ENCODE measurements around the gene PCP4L1. TPM values are rescaled to one million over a fixed set of nuclear protein-coding genes. Genes with fewer than 3 reads are reported as not detected.

The PCP4L1 gene
- total and polyA plus RNA-seq, 4 donors, result 3.6 to 9.3 (median 6.3) TPM

DNA sequence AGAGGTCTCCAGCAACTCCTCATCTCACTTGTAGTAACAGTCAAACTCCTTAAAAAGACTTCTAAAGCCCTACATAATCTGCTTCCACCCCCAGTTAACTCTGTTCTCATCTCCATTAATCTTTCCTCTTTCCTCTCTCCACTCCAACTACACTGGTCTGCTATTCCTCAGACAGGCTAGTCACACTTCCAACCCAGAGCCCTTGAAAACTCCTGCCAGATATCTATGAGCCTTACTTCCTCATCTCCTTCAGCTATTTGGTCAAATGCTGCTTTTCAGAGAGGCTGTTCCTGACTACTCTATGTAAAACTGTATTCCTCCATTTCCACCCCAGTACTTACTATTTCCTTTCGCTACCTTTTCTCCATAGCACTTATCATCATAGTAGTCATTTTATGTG, 24.4 kb downstream of the PCP4L1 start:
- Histone ChIP-seq H3K27ac (ENCODE audit: low read depth in 1 of 2, low read length in 1 of 2) (no peak overlapping the region), H3K4me1 (ENCODE audit: control insufficient read depth in 5 of 5, insufficient read depth in 5 of 5, low read length in 5 of 5) (no peaks in the 10 kb centered on the region), H3K4me3 (no peak overlapping the region), H3K36me3 (ENCODE audit: control insufficient read depth in 4 of 4, insufficient read depth in 4 of 4, low read length in 4 of 4) (no peaks in the 10 kb centered on the region), H3K9ac (ENCODE audit: insufficient read depth in 1 of 2, low read length in 2 of 2) (no peak overlapping the region), H3K27me3 (ENCODE audit: control insufficient read depth in 3 of 3, insufficient read depth in 3 of 3, low read length in 2 of 3) (no peaks in the 10 kb centered on the region), H3K9me3 (ENCODE audit: control insufficient read depth in 4 of 4, insufficient read depth in 3 of 4, low read length in 3 of 4) (no peaks in the 10 kb centered on the region)
- DNase-seq (no peak), ATAC-seq (ENCODE audit: insufficient read depth, low FRiP score) (no peak)
- 95 to 97% methylated on average over 1 of the region's 1 CpG for WGBS, 2 donors
- TF ChIP-seq, protein P1, sequence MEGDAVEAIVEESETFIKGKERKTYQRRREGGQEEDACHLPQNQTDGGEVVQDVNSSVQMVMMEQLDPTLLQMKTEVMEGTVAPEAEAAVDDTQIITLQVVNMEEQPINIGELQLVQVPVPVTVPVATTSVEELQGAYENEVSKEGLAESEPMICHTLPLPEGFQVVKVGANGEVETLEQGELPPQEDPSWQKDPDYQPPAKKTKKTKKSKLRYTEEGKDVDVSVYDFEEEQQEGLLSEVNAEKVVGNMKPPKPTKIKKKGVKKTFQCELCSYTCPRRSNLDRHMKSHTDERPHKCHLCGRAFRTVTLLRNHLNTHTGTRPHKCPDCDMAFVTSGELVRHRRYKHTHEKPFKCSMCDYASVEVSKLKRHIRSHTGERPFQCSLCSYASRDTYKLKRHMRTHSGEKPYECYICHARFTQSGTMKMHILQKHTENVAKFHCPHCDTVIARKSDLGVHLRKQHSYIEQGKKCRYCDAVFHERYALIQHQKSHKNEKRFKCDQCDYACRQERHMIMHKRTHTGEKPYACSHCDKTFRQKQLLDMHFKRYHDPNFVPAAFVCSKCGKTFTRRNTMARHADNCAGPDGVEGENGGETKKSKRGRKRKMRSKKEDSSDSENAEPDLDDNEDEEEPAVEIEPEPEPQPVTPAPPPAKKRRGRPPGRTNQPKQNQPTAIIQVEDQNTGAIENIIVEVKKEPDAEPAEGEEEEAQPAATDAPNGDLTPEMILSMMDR (IDR thresholded peaks at IDR 0.05; ENCODE audit: control extremely low read depth, extremely low read depth), result no peak

DNA sequence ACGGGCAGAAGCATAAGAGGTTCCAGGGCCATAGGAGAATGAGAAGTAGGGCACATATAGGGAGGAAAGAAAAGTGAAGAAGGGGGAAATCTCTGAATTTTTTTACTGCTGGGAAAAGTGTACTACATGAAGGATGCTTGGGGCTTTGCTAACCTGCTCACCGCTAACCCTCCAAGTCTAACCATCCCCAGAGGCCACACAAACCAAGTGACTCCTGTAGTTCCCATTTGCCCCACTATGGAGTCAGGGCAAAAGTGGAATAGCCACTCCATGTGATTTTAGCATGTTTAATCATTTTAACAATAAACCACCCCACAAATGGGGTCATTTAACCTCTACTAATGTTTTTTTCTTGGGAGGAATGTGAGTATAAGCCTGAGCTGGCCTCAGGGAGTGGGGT, 26.6 kb downstream of the PCP4L1 start:
- no peak overlapping the region for H3K4me3 ChIP-seq

DNA sequence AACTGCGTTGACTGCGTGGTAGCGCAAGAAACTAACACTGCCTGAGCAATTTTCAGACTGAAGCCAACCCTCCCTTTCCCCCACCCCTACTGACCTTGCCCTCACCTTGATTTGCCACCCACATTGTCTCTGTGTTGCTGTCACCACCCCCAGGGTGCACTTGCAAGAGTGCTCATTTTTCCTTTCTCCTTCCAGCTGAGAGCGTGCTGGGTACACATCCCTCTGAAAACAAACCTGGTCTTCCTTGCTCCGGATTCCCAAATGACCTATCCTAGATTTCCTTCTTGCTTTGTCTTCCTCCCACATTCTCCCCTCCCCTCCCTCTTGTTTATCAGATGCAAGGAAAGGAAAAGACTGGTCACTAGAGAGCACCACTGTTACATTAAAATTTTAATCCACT, 27.0 kb downstream of the PCP4L1 start:
- TF ChIP-seq, protein P1 (IDR thresholded peaks at IDR 0.05; ENCODE audit: control extremely low read depth, extremely low read depth), result no peak
- Histone ChIP-seq H3K9me3 (ENCODE audit: control insufficient read depth in 4 of 4, insufficient read depth in 3 of 4, low read length in 3 of 4) (no peaks in the 10 kb centered on the region), H3K9ac (ENCODE audit: insufficient read depth in 1 of 2, low read length in 2 of 2) (no peak overlapping the region), H3K4me1 (ENCODE audit: control insufficient read depth in 5 of 5, insufficient read depth in 5 of 5, low read length in 5 of 5) (no peaks in the 10 kb centered on the region), H3K4me3 (no peak overlapping the region), H3K27me3 (ENCODE audit: control insufficient read depth in 3 of 3, insufficient read depth in 3 of 3, low read length in 2 of 3) (no peaks in the 10 kb centered on the region), H3K27ac (ENCODE audit: low read depth in 1 of 2, low read length in 1 of 2) (no peak overlapping the region), H3K36me3 (ENCODE audit: control insufficient read depth in 4 of 4, insufficient read depth in 4 of 4, low read length in 4 of 4) (no peaks in the 10 kb centered on the region)
- ATAC-seq (ENCODE audit: insufficient read depth, low FRiP score) (no peak), DNase-seq (no peak)
- WGBS, 2 donors, result 70 to 81% methylated on average over 5 of the region's 5 CpGs

More for the DNA sequence above, 26.6 kb downstream of the PCP4L1 start:
- ATAC-seq (ENCODE audit: insufficient read depth, low FRiP score), result no peak
- WGBS, 2 donors, result 92 to 96% methylated on average over 2 of the region's 2 CpGs
- no peak overlapping the region for H3K9ac ChIP-seq (ENCODE audit: insufficient read depth in 1 of 2, low read length in 2 of 2)
- H3K27me3 ChIP-seq (ENCODE audit: control insufficient read depth in 3 of 3, insufficient read depth in 3 of 3, low read length in 2 of 3), result no peaks in the 10 kb centered on the region
- H3K9me3 ChIP-seq (ENCODE audit: control insufficient read depth in 4 of 4, insufficient read depth in 3 of 4, low read length in 3 of 4), result no peaks in the 10 kb centered on the region
- H3K36me3 ChIP-seq (ENCODE audit: control insufficient read depth in 4 of 4, insufficient read depth in 4 of 4, low read length in 4 of 4), result no peaks in the 10 kb centered on the region
- TF ChIP-seq, protein P1 (IDR thresholded peaks at IDR 0.05; ENCODE audit: control extremely low read depth, extremely low read depth), result no peak
- no peaks in the 10 kb centered on the region for H3K4me1 ChIP-seq (ENCODE audit: control insufficient read depth in 5 of 5, insufficient read depth in 5 of 5, low read length in 5 of 5)
- DNase-seq, result no peak
- no peak overlapping the region for H3K27ac ChIP-seq (ENCODE audit: low read depth in 1 of 2, low read length in 1 of 2)

- Histone ChIP-seq H3K9ac (ENCODE audit: insufficient read depth in 1 of 2, low read length in 2 of 2) (no peak overlapping the region), H3K9me3 (ENCODE audit: control insufficient read depth in 4 of 4, insufficient read depth in 3 of 4, low read length in 3 of 4) (no peaks in the 10 kb centered on the region), H3K27ac (ENCODE audit: low read depth in 1 of 2, low read length in 1 of 2) (no peak overlapping the region), H3K4me1 (ENCODE audit: control insufficient read depth in 5 of 5, insufficient read depth in 5 of 5, low read length in 5 of 5) (no peaks in the 10 kb centered on the region), H3K36me3 (ENCODE audit: control insufficient read depth in 4 of 4, insufficient read depth in 4 of 4, low read length in 4 of 4) (no peaks in the 10 kb centered on the region), H3K27me3 (ENCODE audit: control insufficient read depth in 3 of 3, insufficient read depth in 3 of 3, low read length in 2 of 3) (no peaks in the 10 kb centered on the region), H3K4me3 (no peak overlapping the region)
- DNase-seq (no peak), ATAC-seq (ENCODE audit: insufficient read depth, low FRiP score) (no peak)
- TF ChIP-seq, protein P1 (IDR thresholded peaks at IDR 0.05; ENCODE audit: control extremely low read depth, extremely low read depth), result no peak
- WGBS, 2 donors, result 93 to 97% methylated on average over 3 of the region's 3 CpGs
Observed at GRCh38 chr1:161287482-161288054, 29.0 kb downstream of the PCP4L1 start.
